Endodermal cell (in vitro differentiated cells): ENCODE results near the gene ADORA1. TPM values are rescaled to one million over a fixed set of nuclear protein-coding genes. Genes with fewer than 3 reads are reported as not detected.

Source experiments
- DNase-seq: peaks from one replicate; pipeline ENCODE4 v3.0.0-alpha.2; 2017
- H3K27ac ChIP-seq: 2 replicates; pipeline ENCODE4 v1.5.1; 2013; ENCODE audit warnings: mild to moderate bottlenecking, low read depth, low read length, moderate library complexity
- H3K27me3 ChIP-seq: 2 replicates; pipeline ENCODE4 v1.6.1; 2013; ENCODE audit warnings: mild to moderate bottlenecking, low read length, moderate library complexity; ENCODE audit not compliant: insufficient read depth, control insufficient read depth, poor library complexity, severe bottlenecking
- H3K36me3 ChIP-seq: 2 replicates; pipeline ENCODE4 v1.7.0; 2013; ENCODE audit warnings: mild to moderate bottlenecking, low read length, moderate library complexity; ENCODE audit not compliant: control insufficient read depth, insufficient read depth
- H3K4me1 ChIP-seq: one replicate; pipeline ENCODE4 v1.7.0; 2013; ENCODE audit warnings: low read length; ENCODE audit not compliant: control insufficient read depth, insufficient read depth
- H3K4me3 ChIP-seq: 2 replicates; pipeline ENCODE4 v1.5.1; 2013; ENCODE audit warnings: mild to moderate bottlenecking, low read length, moderate library complexity
- H3K9ac ChIP-seq: 2 replicates; pipeline ENCODE4 v1.6.1; 2013; ENCODE audit warnings: mild to moderate bottlenecking, low read length, moderate library complexity; ENCODE audit not compliant: poor library complexity, severe bottlenecking; ENCODE audit errors: extremely low read depth
- H3K9me3 ChIP-seq: 2 replicates; pipeline ENCODE4 v1.6.1; 2013; ENCODE audit warnings: mild to moderate bottlenecking, low read length, moderate library complexity; ENCODE audit not compliant: control insufficient read depth
- H3K27ac Mint-ChIP-seq: 2 replicates; pipeline ENCODE4 v1.8.0; 2020; ENCODE audit warnings: mixed read lengths
- H3K27me3 Mint-ChIP-seq: 2 replicates; pipeline ENCODE4 v1.8.0; 2021; ENCODE audit warnings: mild to moderate bottlenecking, mixed read lengths; ENCODE audit not compliant: insufficient read depth
- H3K36me3 Mint-ChIP-seq: 2 replicates; pipeline ENCODE4 v1.8.0; 2020; ENCODE audit warnings: low read depth, mixed read lengths
- H3K4me1 Mint-ChIP-seq: 2 replicates; pipeline ENCODE4 v1.8.0; 2020; ENCODE audit warnings: mixed read lengths
- H3K4me3 Mint-ChIP-seq: 2 replicates; pipeline ENCODE4 v1.8.0; 2020; ENCODE audit warnings: mild to moderate bottlenecking, moderate library complexity, mixed read lengths
- H3K9me3 Mint-ChIP-seq: 2 replicates; pipeline ENCODE4 v1.8.0; 2020; ENCODE audit warnings: mild to moderate bottlenecking, mixed read lengths
- WGBS, 2 experiments: methylation state at CpG; one replicate each; pipeline versions ENCODE4 v1.1.5 to v1.1.7; 2013; ENCODE audit warnings: missing lambda C conversion rate in 2 of 2, mixed read lengths in 1 of 2; ENCODE audit not compliant: insufficient coverage in 1 of 2, insufficient read length in 1 of 2; 5-methylcytosine and 5-hydroxymethylcytosine counted together
- total RNA-seq, 2 donors: library from RNA; stranded (reverse); fragmentation: NEBNext Ultra II Directional in 1 of 2; extraction: Animal tissue kit (Norgen Biotek cat#: 25700) in 1 of 2; gene quantifications; 2 replicates in 1 of 2; 3 replicates in 1 of 2; pipeline ENCODE4 v1.2.1, GENCODE V29; 2021
- TF ChIP-seq, protein P1 (sequence below): fragments of 200-600 bp; sonication (generic); conservative IDR thresholded peaks from 2 replicates; pipeline ENCODE4 v1.5.0; 2021; ENCODE audit warnings: antibody characterized with exemption, mild to moderate bottlenecking

ADORA1 gene
- total RNA-seq, 2 donors from 2014 or later = 2.0 to 2.1 TPM

GRCh38 chr1:203142684-203143408, 15.3 kb downstream of the ADORA1 start:
- Histone ChIP-seq H3K9ac (no peak overlapping the region), H3K4me1 (peaks cover 10% of the 10 kb centered on the region), H3K27me3 (no peaks in the 10 kb centered on the region), H3K9me3 (peaks cover 8% of the 10 kb centered on the region), H3K27ac (no peak overlapping the region), H3K36me3 (peaks cover 18% of the 10 kb centered on the region), H3K4me3 (no peak overlapping the region)
- H3K4me3 Mint-ChIP-seq = no peak overlapping the region
- H3K9me3 Mint-ChIP-seq = peaks cover 8% of the 10 kb centered on the region
- peaks cover 16% of the 10 kb centered on the region for H3K4me1 Mint-ChIP-seq
- H3K27me3 Mint-ChIP-seq = no peaks in the 10 kb centered on the region
- H3K36me3 Mint-ChIP-seq = peaks cover 4% of the 10 kb centered on the region
- peak overlapping the region; percentile 26 for H3K27ac Mint-ChIP-seq
- no peak for DNase-seq
- 92 to 100% methylated on average over 1 to 5 of the region's 5 CpGs for WGBS, 2 experiments
- TF ChIP-seq, protein P1, sequence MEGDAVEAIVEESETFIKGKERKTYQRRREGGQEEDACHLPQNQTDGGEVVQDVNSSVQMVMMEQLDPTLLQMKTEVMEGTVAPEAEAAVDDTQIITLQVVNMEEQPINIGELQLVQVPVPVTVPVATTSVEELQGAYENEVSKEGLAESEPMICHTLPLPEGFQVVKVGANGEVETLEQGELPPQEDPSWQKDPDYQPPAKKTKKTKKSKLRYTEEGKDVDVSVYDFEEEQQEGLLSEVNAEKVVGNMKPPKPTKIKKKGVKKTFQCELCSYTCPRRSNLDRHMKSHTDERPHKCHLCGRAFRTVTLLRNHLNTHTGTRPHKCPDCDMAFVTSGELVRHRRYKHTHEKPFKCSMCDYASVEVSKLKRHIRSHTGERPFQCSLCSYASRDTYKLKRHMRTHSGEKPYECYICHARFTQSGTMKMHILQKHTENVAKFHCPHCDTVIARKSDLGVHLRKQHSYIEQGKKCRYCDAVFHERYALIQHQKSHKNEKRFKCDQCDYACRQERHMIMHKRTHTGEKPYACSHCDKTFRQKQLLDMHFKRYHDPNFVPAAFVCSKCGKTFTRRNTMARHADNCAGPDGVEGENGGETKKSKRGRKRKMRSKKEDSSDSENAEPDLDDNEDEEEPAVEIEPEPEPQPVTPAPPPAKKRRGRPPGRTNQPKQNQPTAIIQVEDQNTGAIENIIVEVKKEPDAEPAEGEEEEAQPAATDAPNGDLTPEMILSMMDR = no peak

GRCh38 chr1:203143641-203144040, 16.1 kb downstream of the ADORA1 start:
- Histone ChIP-seq H3K9ac (no peak overlapping the region), H3K9me3 (peaks cover 8% of the 10 kb centered on the region), H3K27ac (no peak overlapping the region), H3K27me3 (no peaks in the 10 kb centered on the region), H3K4me1 (peaks cover 10% of the 10 kb centered on the region), H3K4me3 (no peak overlapping the region), H3K36me3 (peaks cover 16% of the 10 kb centered on the region)
- TF ChIP-seq, protein P1 = no peak
- H3K27me3 Mint-ChIP-seq = no peaks in the 10 kb centered on the region
- H3K27ac Mint-ChIP-seq = no peak overlapping the region
- H3K9me3 Mint-ChIP-seq = peaks cover 8% of the 10 kb centered on the region
- H3K4me3 Mint-ChIP-seq = no peak overlapping the region
- 96 to 100% methylated on average over 2 to 11 of the region's 11 CpGs for WGBS, 2 experiments
- H3K36me3 Mint-ChIP-seq = peaks cover 4% of the 10 kb centered on the region
- H3K4me1 Mint-ChIP-seq = peaks cover 16% of the 10 kb centered on the region
- DNase-seq = no peak

DNA sequence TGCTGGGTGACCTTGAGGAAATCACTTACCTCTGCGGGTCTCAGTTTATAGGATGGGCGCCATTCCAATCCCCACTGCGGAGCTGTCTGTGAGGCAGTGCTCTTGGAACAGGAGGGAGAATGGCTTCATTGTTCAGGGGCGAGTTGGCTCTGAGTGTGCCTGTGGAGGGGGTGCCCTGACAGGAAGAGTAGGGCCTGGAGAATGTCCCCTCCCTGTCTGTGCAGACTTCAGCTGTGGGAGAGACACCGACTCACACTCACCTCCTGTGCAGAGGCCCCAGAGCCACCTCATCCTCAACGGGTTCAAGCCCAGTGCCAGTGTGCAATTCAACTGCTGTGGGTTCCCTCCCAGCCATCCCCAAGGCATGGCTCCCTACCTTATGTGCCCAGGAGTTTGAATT, 17.1 kb downstream of the ADORA1 start:
- Mint-ChIP-seq H3K4me3 (no peak overlapping the region), H3K4me1 (peaks cover 23% of the 10 kb centered on the region), H3K27ac (no peak overlapping the region), H3K9me3 (peaks cover 8% of the 10 kb centered on the region), H3K36me3 (peaks cover 4% of the 10 kb centered on the region), H3K27me3 (no peaks in the 10 kb centered on the region)
- H3K27me3 ChIP-seq = no peaks in the 10 kb centered on the region
- peaks cover 8% of the 10 kb centered on the region for H3K9me3 ChIP-seq
- no peak overlapping the region for H3K4me3 ChIP-seq
- TF ChIP-seq, protein P1 = no peak
- 75 to 89% methylated on average over 2 to 6 of the region's 6 CpGs for WGBS, 2 experiments
- H3K36me3 ChIP-seq = peaks cover 16% of the 10 kb centered on the region
- no peak for DNase-seq
- no peak overlapping the region for H3K27ac ChIP-seq
- no peak overlapping the region for H3K9ac ChIP-seq
- H3K4me1 ChIP-seq = peaks cover 10% of the 10 kb centered on the region
